Stimulated activated CD8-positive, alpha-beta memory T cell treated with anti-CD3 and anti-CD28 coated beads, Interleukin-15, amount 100 ng/mL, for 1 hour (primary cell): ENCODE results near the gene HIPK1.
A peak's percentile ranks its signal among the peaks of the same experiment; 100 is the strongest.

ENCODE experiments used
- DNase-seq: peaks from one replicate; pipeline ENCODE4 v3.0.0-alpha.2; 2020; ENCODE audit warnings: low read depth

The HIPK1 gene

DNA sequence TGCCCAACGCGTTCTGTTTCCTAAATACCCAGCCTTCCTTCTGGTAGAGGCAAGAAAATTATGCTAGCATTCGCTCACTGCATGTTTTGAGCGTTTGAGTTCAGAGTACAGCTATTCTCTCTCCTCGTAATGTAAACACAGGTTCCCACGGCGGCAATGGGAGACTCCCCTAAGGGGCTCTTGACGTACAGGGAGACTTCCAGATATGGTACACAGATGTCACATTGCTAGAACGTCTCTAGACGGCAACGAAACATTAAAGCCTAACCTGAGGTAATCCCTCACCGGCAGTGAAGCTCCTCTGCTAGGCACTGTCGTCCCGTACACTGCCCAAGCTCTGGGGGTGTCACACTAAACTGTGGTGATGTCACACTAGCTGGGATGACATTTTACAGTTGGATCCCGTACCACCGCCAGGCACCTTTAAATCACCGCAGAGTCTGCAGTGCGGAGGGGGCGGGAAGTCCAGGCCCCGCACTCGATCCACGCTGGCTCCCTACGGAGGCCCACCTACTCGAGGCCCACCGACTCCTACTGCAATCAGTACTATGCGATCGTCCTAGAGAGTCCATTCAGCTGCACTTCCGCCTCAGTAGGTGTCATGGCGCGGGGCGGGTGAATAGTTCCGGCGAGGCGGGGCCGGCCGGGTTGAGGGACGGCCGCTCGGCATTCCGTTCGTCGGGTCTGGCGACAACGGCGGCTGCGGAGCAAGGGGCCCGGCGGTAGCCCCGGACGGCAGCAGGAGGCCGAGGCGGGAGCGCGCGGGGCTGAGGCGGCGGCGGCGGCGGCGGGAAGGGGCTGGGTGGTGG lies at the start of gene HIPK1:
HIPK1 (plus strand) TSS at position 384 of the 809 bp plus-strand sequence.
- peak; percentile 86 for DNase-seq

DNA sequence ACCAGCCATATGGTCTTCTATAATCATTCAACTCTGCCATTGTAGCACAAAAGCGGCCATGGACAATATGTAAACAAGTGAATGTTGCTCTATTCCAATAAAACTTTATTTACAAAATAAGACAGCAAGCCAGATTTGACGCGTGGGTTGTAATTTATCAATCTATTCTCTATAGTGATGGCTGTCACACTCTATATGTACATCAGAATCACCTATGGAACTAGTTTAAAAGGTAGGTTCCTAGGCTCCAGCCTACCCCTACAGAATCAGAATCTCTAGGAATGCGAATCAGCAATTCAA lies 49.4 kb upstream of the HIPK1 start:
- no peak for DNase-seq

DNA sequence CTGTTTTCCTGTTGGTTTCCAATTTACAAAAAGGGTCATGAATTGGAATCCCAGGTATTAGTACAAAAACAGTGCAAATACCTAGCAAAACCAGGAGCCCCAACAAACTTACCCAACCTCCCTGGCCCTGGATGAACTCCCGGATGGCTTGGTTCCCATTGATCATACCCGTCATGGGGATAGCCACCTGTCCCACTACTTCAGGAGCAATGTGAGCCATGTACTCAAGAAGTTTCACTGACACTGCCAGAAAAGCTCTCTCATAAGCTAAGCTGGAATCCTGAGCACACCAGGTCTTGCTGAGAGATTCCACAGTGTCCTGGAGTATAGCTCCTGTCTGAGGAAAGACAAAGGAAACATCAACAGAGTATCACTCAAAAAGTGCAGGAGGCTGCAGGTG lies 47.5 kb upstream of the HIPK1 start:
- DNase-seq: no peak

DNA sequence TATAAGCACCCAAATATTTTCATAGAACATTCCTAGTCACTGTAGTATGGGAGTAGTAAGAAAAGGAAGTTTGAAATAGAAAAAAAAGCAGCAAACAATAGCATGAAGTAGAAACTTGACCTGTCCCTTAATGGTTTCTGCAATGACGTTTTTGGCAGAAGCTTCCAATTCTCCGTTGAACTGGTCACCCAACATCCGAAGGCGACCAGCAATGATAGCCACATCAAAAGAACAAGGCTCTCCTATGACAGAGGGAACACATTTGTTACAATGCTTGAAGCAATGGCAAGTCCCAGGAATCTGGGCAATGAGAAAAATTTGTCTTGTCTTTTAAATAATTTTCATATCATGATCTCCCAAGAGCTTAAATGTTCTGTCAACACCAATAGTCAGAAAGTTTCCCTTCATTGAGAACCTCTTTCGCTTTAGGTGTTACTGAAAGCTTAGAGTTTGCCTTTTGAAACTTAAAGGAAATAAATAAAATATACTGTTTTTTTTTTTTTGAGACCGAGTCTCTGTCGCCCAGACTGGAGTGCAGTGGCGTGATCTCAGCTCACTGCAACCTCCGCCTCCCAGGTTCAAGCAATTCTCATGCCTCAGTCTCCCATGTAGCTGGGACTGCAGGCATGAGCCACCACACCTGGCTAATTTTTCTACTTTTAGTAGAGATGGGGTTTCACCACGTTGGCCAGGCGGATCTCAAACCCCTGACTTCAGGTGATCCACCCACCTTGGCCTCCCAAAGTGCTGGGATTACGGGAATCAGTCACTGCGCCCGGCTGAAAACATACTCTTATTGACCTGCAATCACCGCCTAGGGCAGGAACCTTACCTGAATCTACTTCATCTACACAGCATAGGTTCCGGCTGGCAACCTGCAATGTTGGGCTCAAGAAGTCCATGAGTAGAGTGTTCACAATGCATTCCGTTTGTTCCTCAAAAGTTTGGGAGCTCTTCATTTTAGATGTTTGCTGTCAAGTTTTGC lies 42.4 kb upstream of the HIPK1 start:
- DNase-seq: no peak

DNA sequence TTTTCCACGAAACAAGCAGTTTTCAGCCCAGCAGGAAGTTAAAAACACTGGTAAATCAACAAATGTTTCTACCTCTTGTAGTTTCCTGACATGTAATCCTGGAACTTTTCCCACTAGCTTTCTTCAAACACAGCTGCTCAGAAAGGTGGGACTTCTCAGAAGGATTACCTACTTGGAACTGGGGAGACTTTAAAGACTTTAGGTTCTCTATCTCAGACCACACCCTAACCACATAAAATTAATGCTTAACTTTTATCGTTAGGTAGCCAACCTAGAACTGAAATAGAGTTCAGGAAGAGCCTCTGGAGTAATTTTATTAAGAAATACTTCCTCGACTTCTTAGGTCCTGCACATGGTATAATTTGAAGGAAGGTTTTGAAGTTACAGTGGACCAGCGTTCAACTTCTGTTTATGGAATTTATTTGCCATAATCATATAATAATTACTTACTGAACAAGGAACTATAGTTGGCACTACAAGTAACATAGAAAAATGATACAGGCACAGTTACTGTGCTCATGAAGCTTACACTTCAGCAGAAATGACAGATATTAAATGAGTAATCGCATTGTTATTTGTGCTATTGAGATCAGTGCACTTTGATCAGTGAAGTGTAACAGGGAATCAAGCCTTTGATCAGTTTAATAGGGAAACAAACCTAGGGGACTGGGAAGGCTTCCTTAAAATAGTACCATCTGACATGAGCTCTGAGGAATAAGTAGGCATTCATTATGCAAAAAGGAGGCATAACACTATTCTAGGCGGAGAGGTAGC lies 41.5 kb upstream of the HIPK1 start, which contains the start of gene BCL2L15:
BCL2L15 (minus strand) TSS at position 180 of the 774 bp plus-strand sequence. CDS start 206 bp downstream, outside the sequence.
- DNase-seq: no peak

DNA sequence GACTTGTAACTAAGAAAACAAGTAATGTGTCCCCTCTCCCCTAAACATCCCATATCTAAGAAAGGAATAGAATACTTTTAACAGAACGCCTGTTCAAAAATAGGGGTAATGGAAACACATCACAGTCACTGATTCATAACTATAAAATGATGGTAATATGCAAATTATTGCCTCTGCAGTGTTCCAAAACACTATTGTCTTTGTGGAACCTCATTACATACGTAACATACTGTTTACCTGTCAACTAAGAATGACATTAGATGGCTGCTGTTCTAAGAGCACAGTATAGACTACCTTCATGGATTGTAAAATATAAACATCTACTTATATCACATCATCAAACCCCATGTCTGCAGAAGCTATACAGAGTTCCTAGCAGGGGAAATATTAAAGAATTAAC lies 38.3 kb upstream of the HIPK1 start:
- no peak for DNase-seq

DNA sequence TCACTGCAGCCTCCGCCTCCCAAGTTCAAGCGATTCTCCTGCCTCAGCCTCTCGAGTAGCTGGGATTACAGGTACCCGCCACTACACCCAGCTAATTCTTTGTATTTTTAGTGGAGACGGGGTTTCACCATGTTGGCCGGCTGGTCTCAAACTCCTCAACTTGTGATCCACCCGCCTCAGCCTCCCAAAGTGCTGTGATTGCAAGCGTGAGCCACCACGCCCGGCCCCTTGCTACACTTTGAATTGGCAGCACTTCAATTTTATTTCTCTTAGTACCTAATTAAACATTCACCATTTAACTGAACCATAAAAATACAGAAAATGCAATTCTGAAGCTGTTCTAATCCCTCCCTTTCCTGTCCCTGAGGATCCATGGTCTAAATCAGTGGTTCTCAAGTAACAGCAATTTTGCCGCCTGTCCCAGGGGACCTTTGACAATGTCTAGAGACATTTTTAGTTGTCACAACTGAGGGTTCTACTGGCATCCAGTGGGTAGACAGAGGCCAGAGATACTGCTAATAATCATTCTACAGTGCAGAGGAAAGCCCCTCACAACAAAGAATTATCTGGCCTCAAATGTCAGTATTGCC lies 37.4 kb upstream of the HIPK1 start:
- no peak for DNase-seq

DNA sequence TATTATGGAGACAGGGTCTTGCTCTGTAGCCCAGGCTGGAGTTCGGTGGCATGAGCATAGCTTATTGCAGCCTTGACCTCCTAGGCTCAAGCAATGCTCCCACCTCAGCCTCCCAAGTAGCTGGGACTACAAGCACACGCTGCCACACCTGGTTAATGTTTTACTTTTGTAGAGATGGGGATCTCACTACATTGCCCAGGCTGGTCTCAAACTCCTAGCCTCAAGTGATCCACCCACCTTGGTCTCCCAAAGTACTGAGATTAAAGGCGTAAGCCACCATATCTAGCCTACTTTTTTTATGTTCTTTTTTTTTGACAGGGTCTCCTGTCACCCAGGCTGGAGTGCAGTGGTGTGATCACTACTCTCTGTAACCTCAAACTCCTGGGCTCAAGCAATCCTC lies 35.9 kb upstream of the HIPK1 start:
- DNase-seq: no peak

DNA sequence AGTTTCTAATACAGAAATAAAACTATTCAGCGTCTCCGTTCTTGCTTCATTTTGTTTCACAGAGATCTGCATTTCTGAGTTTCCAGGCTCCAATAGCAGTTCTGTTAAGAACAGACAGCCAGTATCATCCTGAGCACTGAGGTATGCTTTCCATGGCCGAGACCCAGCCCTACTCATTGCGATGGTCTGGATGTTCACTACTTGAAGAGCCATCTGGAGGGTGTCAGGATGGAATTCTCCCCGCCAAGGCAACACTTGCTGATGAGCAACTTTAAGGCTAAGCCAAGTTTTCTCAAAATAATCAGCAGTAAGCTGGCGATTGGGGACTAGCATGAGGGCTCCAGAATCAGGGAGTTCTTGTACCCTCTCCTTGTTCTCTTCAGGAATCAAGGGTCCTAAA lies 34.0 kb upstream of the HIPK1 start:
- no peak for DNase-seq

DNA sequence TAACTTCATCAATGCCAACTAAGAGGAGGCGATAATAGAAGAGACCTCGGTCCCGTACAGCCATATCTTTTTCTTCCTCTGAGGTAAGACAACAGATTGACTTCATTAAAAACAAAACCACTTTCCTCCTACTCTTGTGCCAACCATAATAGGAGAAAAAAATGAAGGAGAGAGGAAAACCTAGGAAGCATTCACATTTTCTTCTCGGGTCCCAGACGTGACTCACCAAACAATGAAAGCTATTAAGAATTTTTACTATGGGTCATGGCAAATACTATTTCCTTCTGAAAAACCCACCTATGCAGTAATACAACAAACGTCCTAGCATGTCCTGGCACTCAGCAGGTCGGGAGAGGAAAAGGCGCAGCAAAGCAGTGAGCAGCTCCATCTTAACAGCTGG lies 33.2 kb upstream of the HIPK1 start:
- no peak for DNase-seq

DNA sequence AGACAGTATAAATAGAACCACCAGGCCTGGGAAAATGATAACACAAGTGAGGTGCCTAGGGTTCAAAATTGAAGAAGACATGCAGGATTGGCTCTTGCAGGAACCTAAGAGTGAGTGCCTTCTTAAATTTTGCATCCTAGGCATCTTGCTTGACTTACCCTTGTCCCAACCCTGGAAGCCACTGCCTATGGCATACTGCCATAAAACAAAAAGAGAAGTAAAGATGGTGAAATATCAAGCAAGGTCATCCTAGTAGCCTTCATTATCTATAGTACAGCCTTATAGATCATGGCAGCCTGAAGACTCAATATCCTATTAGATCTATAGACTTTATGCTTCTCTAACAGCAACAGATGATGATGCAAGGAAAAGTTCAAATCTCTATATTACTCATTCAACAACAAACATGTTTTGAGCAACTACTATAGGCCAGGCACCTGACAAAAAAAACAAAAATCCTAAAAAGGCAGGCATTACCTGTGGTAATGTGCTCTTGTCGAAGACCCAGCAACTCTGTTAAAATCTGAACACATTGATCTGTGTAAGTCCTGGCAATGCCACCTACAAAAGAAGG lies 30.8 kb upstream of the HIPK1 start:
- no peak for DNase-seq

DNA sequence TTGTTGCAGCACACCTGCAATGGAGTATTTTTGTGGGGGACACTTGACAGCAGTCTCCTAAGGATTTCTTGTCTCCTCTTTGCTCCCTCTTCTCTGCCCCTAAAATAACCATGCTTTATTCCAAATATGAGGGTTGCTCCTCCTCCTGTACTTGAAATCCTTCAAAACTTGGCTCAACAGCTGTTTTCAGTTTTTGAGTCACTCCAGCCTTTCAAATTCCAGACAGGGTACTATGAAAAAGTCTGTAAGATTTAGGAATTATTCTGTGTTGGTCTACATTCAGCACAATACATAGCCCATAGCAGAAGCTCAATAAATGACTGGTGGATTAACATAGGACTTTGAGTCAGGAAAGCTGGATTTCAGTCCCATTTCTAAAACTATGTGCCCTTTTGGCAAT lies 30.0 kb upstream of the HIPK1 start:
- DNase-seq: no peak

DNA sequence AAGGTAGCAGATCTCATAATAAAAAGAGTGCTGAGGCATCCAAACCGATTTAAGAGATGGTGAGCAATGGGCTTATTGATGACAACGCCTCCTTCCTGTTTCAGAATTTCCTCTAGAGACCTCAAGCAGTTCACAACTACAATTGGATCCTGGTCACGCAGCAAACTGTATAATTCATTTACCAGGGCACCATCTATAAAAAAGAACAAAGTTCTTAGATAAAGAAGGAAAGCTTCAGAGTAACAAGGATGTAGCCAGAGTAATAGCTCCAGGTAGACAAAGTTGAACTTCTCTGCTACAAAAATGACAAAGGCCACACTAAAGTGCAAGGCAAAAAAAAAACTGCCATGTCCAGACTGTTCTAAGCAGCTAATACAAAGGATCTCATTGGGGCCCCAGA lies 27.9 kb upstream of the HIPK1 start:
- no peak for DNase-seq

DNA sequence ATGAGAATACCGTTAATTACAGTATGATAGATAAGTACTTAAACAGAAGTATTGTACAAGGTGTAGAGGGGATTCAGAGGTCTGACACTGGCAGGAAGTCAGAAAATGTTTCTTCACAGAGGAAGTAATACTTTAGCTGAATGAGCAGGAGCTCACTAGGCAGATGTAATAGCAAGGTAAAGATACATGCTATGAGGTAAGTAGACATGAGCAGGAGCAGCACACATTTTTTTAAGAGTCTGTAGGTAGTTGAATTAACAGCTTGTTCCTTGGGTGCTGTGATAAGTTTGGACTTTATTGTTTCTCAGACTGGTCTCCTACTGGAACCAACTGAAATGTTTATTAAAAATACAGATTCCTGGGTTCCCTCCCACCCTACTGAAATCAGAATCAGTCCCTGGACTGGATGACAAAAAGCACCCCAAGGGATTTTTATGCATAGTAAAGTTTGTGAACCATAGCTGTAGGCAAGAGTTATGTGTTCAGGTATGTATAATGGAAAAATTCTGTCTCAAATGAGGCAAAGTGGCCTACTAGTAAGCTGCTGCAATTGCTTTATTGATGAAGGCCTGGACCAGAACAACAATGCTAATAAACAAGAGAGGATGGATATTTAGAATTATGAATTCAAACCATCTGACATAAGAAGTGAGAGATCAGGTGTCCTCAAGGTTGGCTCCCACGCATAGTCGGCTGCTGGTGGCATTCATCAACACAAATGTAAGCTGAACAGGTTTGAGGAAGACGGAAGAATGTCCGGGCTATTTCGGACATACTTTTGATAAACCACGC lies 25.4 kb upstream of the HIPK1 start:
- no peak for DNase-seq

DNA sequence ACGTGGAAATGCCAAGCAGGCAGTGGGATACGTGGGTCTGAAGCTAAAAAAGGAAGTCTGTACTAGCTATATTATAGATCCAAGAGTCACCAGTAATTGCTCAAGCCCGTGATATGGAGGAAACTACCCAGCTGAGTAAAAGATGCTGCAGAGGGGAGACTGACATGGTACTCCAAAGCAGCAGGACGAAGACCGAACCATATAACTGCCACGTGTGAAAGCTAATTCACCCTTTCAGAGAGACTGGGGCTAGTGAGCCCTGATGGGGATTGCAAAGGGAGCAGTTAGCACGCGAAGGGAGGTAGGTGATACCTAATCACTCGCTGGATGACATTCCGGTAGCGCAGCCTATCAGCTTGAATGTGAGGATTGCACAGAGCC lies 24.8 kb upstream of the HIPK1 start:
- DNase-seq: no peak

DNA sequence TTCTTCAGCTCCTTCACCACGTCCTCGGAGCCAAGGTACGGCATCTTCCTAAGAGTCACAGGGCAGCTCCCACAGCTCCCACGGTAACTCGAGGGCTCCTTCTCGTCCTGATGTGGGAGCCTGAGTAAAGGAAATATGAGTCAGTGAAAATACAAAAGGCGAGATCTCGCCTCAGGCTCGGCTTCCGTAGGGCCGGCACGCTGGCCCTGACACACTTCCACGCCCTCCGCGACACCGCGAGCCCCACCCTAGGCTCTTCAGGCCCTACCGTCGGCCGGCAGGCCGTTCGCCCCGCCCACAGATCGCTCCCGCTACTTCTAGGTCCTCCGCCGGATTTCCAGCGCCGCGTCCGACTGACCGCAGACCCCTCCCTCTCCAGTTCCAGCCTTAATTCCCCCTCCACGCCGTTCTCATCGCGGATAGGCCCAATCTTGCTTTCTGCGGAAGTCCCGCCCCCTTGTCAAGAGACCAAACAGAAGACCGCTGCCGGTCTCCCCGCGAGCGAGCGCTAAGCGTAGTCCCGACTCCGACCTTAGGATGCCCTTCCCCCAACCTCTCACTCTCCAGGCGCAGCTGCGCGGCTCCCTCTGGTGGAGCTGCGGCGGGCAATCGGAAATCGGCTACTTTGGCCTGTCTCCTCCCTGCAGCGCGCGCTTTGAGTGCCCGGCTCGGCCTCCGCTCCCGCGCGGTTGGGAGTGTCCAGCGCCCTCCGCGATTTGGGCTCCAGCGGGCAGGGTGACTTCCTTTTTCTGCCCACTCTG lies 24.3 kb upstream of the HIPK1 start, which contains the start of the genes AP4B1 and DCLRE1B:
AP4B1 (minus strand) TSS at position 126 of the 761 bp plus-strand sequence; CDS start at position 44, 82 bp downstream.
DCLRE1B (plus strand) TSS at position 653 of the 761 bp plus-strand sequence. CDS start 261 bp downstream, outside the sequence.
- peak; percentile 93 for DNase-seq

DNA sequence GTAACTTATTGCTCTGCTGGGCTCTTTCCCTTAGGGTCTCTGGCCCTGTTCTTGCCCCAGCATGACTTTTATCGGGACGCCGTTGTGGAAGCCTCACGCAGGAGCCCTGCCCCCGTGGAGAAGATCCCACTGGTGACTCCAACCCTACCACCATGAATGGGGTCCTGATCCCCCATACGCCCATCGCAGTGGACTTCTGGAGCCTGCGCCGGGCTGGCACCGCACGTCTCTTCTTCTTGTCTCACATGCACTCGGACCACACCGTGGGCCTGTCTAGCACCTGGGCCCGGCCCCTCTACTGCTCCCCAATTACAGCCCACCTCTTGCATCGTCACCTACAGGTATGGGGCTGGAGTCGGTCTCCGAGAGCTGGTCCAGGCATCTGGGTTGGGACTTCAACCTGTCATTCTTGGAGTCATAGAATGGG lies 23.7 kb upstream of the HIPK1 start:
- DNase-seq: no peak

DNA sequence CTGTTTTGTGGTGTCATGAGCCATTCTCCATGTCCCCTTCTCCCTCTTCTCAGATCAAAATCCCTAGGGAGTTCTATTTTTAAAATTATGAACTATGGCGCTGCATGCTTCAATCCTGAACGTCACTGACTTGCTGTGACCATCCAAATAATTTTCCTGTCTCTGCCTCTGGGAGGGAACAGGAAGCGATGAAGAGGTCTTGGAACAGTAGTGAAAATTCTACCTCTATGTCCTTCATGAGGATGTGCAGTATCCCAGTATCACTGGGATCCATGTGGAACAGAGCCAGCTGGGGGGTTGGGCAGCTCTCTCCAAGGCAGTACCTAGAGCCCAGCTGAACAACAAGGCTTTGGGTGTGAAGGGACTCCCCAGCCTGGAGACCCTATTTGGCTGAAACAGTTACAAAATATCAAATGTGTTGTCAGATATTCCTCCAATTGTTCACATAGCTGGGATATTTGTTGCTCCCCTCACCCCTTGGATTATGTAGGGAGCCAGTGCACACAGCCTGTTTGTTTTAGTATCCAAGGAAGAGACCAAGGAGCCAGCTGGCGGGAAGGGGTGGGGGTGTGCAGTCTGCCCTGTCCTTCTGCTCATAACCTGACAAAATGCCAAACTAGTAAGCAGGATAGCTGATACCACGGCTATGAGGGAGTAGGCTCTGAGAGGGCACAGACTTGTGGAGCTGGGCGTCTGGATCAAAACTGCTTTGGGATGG lies 16.4 kb upstream of the HIPK1 start:
- no peak for DNase-seq

DNA sequence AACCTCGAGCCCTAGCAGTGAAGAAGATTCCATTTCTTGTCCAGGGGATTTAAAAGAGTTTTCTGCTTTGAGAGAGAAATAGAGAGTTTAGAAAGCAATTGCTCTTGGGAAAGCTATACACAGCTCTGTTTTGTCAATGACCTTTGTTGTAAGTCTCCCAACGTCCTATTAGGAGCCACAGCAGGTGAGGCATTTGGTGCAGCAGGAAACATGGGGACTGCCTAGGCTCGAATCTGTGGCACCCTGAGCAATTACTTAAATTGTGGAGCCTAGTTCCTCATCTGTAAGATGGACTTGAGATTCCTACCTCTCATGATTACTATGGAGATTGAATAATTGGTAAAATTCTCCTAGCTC lies 15.8 kb upstream of the HIPK1 start:
- DNase-seq: no peak
